Measurements from ENCODE around the gene MYEF2. TPM values are rescaled to one million over a fixed set of nuclear protein-coding genes. Genes with fewer than 3 reads are reported as not detected.

The MYEF2 gene
- total and polyA plus RNA-seq, 2 of the 8 experiments (the other 6 are each of a cell fraction or from before 2014, with no cell fraction given): 18.9 to 79.2 TPM

DNA sequence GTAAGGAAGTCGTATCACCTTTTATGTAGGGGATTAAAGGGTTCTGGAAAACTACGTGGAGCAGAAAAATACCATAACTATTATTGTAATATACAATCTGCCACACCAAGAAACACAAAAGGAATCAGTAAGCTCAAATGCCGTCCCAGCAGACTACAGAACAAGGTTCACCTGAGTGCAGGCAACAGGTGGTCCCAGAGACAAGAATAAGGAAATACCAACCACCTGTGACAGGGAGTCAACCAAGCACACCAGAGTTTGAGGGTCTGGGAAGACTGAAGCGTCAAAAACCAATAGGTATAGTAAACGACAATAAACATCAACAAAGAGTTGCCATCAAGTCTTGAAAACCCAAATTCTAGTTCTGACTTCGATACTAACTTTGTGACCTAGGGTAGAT is 45.2 kb downstream of the MYEF2 start:
- Histone ChIP-seq H3K18ac (ENCODE audit: extremely low read depth, low read length) (no peak overlapping the region), H3K4ac (replicated peaks; ENCODE audit: insufficient read length, low read depth, low read length) (no peak overlapping the region)
- WGBS, 2 experiments (ENCODE audit: extremely low coverage in 1 of 2, insufficient coverage in 1 of 2, insufficient read length in 1 of 2, insufficient replicate concordance in 2 of 2, low coverage in 1 of 2, low lambda C conversion rate in 2 of 2, missing lambda C conversion rate in 1 of 2): 82% methylated on average over 6 of the region's 6 CpGs; no CpG with 5 or more reads in 1 of the 2 experiments

More for the DNA sequence above, 45.2 kb downstream of the MYEF2 start:
- no peak overlapping the region for H3K4me2 ChIP-seq (ENCODE audit: insufficient read depth in 1 of 2, low read depth in 2 of 2, low read length in 2 of 2)
- DNase-seq (ENCODE audit: low read depth in 1 of 2, low spot score in 2 of 2) (no peak), FAIRE-seq (no peak)
- no peak overlapping the region for H4K8ac ChIP-seq (ENCODE audit: extremely low read depth, insufficient read depth, low read length)
- H2BK5ac ChIP-seq (ENCODE audit: low read depth, low read length): no peak overlapping the region
- H3K27ac ChIP-seq (ENCODE audit: low read depth, low read length): no peak overlapping the region
- H3K23ac ChIP-seq (ENCODE audit: insufficient read length): no peak overlapping the region
- H3K9ac ChIP-seq (replicated peaks in 1 of 4; ENCODE audit: extremely low read depth in 1 of 4, low read depth in 3 of 4, low read length in 3 of 4): no peak overlapping the region
- H3K27me3 ChIP-seq (replicated peaks in 1 of 4; ENCODE audit: control insufficient read depth in 3 of 4, extremely low read depth in 1 of 4, insufficient read depth in 3 of 4, low read length in 3 of 4): no peaks in the 10 kb centered on the region
- H3K79me2 ChIP-seq (ENCODE audit: control insufficient read depth in 1 of 2, insufficient read depth in 2 of 2, low read length in 2 of 2): no peaks in the 10 kb centered on the region
- H4K91ac ChIP-seq (replicated peaks; ENCODE audit: insufficient read length, low read length): no peak overlapping the region
- ChIA-PET POLR2A (ENCODE audit: partially characterized antibody) (interaction anchor here (0.8 to 1.8 kb wide), 6 partner anchors 11 to 1881 kb away, joined by 3 to 7 read pairs (median 3); partner anchors contain the start of genes MYEF2 and SLC24A5), CTCF (ENCODE audit: partially characterized antibody) (interaction anchor here (0.9 to 2.5 kb wide), 3 partner anchors 20 to 48 kb away, joined by 3 to 6 read pairs (median 3); no protein-coding TSS in a partner anchor)
- H2BK15ac ChIP-seq (ENCODE audit: low read length): no peak overlapping the region
- no peak overlapping the region for H3K14ac ChIP-seq (ENCODE audit: insufficient read length)
- peaks cover 2% of the 10 kb centered on the region; the same call in 1 of the 2 replicates for H3K23me2 ChIP-seq (ENCODE audit: low read depth, low read length)
- no peaks in the 10 kb centered on the region for H3K79me1 ChIP-seq (ENCODE audit: low read depth, low read length)
- H2BK120ac ChIP-seq (replicated peaks; ENCODE audit: low read depth, low read length): no peak overlapping the region
- no peaks in the 10 kb centered on the region for H3K36me3 ChIP-seq (ENCODE audit: control insufficient read depth in 2 of 4, insufficient read depth in 4 of 4, low read length in 3 of 4)
- no peaks in the 10 kb centered on the region for H3K9me3 ChIP-seq (ENCODE audit: insufficient read depth in 2 of 2, low read depth in 1 of 2, low read length in 1 of 2)
- TF ChIP-seq HDAC2 (IDR thresholded peaks at IDR 0.05; ENCODE audit: borderline replicate concordance in 1 of 2, low read depth in 2 of 2, low read length in 2 of 2) (no peak), JUND (IDR thresholded peaks at IDR 0.05; ENCODE audit: low read length) (no peak), HDAC6 (IDR thresholded peaks at IDR 0.05; ENCODE audit: low read depth, low read length) (no peak), PHF8 (conservative IDR thresholded peaks at IDR 0.05; ENCODE audit: low read depth, low read length) (no peak)
- no peak overlapping the region for H4K5ac ChIP-seq (ENCODE audit: insufficient read length, low read depth, low read length)
- no peak overlapping the region for H2BK20ac ChIP-seq (ENCODE audit: low read length)
- H4K20me1 ChIP-seq (replicated peaks in 1 of 2; ENCODE audit: control insufficient read depth in 1 of 2, insufficient read depth in 2 of 2, low read length in 2 of 2): no peaks in the 10 kb centered on the region
- H3K56ac ChIP-seq (replicated peaks; ENCODE audit: insufficient read length, low read depth, low read length): no peak overlapping the region
- no peak overlapping the region for H2BK12ac ChIP-seq (ENCODE audit: low read depth, low read length)
- H2AFZ ChIP-seq (ENCODE audit: low read length): no peak overlapping the region
- no peak overlapping the region for H3K4me3 ChIP-seq (ENCODE audit: extremely low read depth in 1 of 4, insufficient read depth in 2 of 4, low read depth in 3 of 4, low read length in 4 of 4)
- H2AK5ac ChIP-seq (ENCODE audit: low read depth, low read length): no peak overlapping the region
- H3K4me1 ChIP-seq (replicated peaks in 1 of 4; ENCODE audit: control insufficient read depth in 3 of 4, insufficient read depth in 4 of 4, low read length in 3 of 4): peaks cover 0 to 2% (median 0%) of the 10 kb centered on the region in 4 experiments; a peak in 1 of 7 replicates
